Measurements from ENCODE around the gene CKMT1B.
"Not testable (repeated sequence)": the region's sequence is repeated elsewhere in the genome, so short reads cannot be mapped to it uniquely, and the experiment has no call there.

DNA sequence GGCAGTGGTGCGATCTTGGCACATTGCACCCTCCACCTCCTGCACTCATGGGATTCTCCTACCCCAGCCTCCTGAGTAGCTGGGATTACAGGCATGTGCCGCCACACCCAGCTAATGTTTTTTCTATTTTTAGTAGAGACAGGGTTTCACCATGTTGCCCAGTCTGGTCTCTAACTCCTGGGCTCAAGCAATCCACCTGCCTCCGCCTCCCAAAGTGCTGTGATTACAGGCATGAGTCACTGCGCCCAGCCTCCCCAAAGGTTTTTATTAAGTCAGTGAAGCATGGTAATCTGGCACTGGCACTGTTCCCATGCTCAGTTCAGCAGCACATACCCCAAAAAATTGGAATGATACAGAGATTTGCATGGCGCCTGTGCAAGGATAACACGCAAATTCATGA is 8.4 kb downstream of the CKMT1B start:
- not testable (repeated sequence) for TF ChIP-seq POLR2AphosphoS5, POLR2A (IDR thresholded peaks at IDR 0.05)
- TF ChIP-seq, protein P1, sequence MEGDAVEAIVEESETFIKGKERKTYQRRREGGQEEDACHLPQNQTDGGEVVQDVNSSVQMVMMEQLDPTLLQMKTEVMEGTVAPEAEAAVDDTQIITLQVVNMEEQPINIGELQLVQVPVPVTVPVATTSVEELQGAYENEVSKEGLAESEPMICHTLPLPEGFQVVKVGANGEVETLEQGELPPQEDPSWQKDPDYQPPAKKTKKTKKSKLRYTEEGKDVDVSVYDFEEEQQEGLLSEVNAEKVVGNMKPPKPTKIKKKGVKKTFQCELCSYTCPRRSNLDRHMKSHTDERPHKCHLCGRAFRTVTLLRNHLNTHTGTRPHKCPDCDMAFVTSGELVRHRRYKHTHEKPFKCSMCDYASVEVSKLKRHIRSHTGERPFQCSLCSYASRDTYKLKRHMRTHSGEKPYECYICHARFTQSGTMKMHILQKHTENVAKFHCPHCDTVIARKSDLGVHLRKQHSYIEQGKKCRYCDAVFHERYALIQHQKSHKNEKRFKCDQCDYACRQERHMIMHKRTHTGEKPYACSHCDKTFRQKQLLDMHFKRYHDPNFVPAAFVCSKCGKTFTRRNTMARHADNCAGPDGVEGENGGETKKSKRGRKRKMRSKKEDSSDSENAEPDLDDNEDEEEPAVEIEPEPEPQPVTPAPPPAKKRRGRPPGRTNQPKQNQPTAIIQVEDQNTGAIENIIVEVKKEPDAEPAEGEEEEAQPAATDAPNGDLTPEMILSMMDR (IDR thresholded peaks at IDR 0.05): not testable (repeated sequence)

All from breast epithelium (tissue), 3 donors.